Measurements from ENCODE around the gene RAVER2.
"Not testable (repeated sequence)": the region's sequence is repeated elsewhere in the genome, so short reads cannot be mapped to it uniquely, and the experiment has no call there.

RAVER2 gene

GRCh38 chr1:64820572-64820971 lies 75.7 kb downstream of the RAVER2 start:
- not testable (repeated sequence) for FAIRE-seq

DNA sequence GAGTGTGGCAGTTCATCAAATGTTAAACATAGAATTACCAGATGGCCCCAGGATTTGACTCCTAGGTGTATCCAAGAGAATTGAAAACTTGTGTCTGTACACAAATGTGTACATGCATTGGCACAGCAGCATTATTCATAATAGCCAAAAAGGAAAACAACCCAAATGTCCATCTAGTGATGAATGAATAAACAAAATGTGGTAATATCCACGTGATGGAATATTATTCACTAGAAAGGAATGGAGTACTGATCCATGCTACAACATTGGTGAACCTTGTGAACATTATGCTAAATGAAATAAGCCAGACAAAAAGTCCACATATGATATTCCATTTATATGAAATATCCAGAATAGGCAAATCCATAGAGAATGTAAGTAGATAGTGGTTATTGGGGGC lies 77.7 kb downstream of the RAVER2 start:
- FAIRE-seq: no peak

DNA sequence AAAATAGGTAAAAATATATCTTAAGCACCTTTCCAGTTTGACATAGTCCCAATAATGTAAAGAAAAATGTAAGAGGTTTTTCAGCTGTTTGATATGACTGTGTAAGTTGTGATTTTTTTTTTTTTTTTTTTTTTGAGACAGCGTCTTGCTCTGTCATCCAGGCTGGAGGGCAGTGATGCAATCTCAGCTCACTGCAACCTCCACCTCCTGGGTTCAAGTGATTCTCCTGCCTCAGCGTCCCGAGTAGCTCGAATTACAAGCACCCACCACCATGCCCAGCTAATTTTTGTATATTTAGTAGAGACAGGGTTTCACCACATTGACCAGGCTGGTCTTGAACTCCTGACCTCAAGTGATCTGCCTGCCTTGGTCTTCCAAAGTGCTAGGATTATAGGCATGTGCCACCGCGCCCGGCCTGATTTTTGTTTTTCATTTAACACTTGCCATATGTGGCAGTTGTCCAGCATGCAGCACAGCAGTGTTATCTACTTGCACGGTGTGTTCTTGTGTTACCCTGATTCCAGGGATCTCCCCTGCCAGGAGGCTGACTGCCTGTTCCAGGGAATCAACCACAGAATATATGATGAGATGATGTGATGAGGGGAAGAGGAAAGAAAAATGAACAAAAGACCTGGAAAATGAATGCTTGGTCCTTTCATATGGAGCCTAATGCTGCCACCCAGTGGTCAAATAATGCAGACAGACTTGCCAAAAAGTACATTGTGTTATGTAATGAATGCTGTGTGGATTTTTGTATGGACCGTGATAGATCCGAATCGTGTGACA lies 79.0 kb downstream of the RAVER2 start:
- FAIRE-seq: peak; percentile 96

DNA sequence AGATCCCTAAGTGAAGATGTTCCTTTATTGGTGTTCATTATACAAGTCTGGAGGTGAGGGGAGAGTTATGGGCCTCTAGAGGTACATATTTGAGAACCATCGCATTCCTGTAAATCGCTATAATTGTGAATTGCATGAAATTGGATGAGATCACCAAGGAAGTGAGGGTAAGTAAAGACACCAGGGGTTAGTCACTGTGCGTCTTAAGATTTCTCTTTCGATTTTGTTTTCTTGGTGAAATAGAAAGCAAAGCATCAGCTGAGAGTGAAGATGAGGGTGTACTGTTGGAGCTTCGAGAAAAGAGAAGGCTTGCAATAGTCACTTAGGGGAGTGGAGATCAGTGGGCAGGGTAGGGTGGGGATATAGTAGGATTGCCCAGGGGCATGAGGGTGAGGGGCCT lies 82.1 kb downstream of the RAVER2 start:
- FAIRE-seq: no peak

- no peak for FAIRE-seq
These were observed 84.0 kb downstream of the RAVER2 start for GRCh38 chr1:64828829-64829228.

GRCh38 chr1:64829411-64830029 lies 84.6 kb downstream of the RAVER2 start:
- FAIRE-seq: no peak

DNA sequence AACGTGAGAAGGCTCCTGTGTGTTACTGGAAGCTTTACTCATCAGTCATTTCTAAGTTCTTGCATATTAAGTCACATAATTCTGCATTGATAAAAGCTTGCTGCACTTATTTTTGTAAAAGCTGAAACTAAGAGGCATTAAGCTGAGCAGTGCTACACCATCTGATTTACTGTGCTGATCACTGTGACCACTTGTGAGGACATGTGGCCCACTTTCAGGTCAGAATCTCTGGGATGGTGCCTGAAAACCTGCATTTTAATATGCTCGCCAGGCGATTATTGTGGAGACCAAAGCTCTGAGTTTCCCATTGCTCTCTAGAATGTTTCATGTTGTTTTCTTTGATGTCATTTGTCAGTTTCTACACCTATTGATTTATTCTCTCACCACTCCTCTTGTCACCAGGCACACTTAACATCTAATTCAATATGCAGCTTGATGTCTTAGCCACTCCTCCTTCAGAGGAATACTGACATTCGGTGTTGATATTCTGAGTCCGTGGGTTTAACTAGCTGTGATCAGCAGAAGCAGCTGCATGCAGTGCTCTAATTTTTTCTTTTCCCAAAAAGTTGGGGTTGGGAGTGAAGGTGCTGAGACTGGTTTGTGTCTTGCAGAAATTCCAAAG lies 85.3 kb downstream of the RAVER2 start:
- FAIRE-seq: no peak

- no peak for FAIRE-seq
These were observed 89.9 kb downstream of the RAVER2 start for GRCh38 chr1:64834734-64835133.

GRCh38 chr1:64836802-64837201 lies 91.9 kb downstream of the RAVER2 start:
- FAIRE-seq: no peak

DNA sequence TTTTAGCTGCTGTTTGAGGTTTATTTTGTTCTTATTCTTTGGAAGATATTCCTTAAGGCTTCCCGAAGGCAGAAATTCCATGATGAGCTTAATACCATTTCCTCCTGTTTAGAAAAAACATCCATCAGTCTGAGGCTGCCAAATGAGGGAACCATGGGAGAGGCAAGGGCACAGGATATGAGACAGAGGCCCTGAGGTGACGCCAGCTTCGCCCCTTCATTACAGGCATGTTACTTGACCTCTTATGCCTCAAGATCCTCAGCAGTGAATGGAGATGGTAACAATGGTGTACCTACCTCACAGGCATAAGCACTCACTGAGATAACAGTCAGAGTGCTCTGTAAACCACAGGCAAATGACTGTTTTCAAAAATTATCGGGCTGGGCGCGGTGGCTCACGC lies 93.6 kb downstream of the RAVER2 start:
- no peak for FAIRE-seq

GRCh38 chr1:64839261-64839660 lies 94.4 kb downstream of the RAVER2 start:
- no peak for FAIRE-seq

GRCh38 chr1:64839732-64840405 lies 95.0 kb downstream of the RAVER2 start:
- FAIRE-seq: no peak

DNA sequence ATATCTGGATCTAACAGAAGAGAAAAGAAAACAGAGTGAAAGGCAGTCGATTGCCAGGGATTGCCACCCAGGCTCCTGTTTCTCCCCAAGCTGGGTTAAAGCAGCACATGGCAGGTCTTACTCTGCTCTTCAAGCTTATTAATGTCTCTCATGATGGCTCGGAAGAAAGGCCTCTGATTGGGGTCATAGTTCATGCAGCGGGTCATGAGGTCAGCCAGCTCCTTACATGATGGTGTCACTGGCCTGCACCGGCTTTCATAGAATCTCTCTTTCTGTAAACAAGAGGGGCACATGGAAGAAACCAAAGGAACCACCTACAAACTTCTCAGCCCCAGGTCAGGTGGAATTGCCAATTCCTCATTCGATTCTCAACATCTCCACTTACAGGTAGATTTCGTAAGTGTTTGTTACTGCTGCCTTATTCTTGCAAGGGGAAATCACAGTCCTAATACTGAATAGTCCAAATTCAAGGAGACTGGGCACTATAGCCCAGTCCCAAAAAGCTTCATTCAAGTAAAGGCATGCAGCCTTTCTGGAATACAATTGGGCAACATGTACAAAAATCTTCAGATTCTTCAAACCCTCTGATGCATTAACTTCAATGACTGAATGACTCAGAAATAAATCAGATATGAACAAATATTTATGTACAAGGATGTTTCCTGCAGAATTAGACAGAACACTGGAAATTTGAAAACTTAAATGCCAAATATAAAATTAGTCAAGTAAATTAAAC lies 96.6 kb downstream of the RAVER2 start:
- FAIRE-seq: no peak

DNA sequence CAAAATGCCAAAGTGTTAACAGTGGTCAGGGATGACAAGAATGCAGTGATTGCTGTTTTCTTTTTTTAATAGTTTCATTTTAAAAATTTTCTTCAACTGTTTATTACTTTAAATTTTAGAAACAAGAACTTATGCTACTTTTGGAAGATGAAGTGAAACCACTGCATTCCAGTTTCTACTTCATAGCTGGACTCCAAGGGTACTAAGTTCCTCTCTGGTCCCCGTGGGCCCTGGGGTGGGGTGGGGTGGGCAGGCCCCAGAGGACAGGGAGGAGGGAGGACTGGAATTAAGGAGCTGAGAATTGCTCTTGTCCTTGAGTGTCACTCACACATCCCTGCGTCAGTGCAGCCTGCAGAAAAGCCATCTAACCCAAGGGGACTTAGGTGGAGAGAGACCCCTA lies 97.3 kb downstream of the RAVER2 start:
- no peak for FAIRE-seq

- FAIRE-seq: no peak
These were observed 98.8 kb downstream of the RAVER2 start for GRCh38 chr1:64843675-64844074.

GRCh38 chr1:64844175-64844574 lies 99.3 kb downstream of the RAVER2 start:
- no peak for FAIRE-seq

DNA sequence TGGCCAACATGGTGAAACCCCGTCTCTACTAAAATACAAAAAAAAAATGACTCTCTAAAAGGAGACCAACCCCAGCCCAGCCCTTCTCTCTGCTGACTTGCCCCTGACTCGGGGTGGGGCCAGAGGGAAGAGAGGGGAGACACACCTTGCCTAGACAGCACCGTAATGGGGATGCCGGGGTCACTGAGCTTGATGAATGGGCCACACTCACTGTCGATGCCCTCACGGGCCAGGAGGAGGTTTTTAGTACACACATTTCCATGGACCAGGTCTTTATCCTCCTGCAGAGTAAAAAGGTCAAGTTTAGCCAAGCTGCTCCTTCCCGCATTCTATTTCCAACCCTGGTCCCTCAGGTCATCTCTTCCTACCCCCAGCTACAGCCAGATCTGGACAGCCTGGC lies 99.7 kb downstream of the RAVER2 start:
- FAIRE-seq: no peak

DNA sequence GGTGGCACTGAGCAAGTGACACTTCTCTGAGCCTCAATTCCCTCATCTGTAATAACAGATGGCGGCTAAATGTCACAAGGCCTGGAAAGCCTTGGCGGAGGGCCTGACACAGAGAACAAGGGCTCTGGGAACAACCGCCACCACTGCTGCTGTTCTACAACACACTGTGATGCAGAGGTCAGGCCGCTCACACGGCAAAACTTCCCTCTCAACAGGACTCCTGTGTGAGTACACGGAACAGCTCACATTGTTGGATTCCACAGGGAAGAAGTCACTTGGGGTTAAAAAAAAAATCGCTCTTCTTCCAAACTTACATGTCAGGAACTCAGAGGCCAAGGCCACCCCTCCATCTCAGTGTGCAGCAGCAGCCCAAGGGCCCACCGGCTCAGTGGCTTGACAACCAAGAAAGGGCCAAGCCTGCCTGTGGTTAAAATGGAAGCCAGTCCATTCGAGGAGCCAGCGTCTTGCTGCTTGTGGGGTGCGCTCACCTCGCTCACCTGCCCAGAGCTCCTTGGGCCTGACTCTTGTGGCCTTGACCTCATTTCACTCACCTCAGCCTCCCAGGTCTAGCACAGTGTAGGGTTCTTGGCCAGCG lies 101.1 kb downstream of the RAVER2 start:
- FAIRE-seq: no peak

DNA sequence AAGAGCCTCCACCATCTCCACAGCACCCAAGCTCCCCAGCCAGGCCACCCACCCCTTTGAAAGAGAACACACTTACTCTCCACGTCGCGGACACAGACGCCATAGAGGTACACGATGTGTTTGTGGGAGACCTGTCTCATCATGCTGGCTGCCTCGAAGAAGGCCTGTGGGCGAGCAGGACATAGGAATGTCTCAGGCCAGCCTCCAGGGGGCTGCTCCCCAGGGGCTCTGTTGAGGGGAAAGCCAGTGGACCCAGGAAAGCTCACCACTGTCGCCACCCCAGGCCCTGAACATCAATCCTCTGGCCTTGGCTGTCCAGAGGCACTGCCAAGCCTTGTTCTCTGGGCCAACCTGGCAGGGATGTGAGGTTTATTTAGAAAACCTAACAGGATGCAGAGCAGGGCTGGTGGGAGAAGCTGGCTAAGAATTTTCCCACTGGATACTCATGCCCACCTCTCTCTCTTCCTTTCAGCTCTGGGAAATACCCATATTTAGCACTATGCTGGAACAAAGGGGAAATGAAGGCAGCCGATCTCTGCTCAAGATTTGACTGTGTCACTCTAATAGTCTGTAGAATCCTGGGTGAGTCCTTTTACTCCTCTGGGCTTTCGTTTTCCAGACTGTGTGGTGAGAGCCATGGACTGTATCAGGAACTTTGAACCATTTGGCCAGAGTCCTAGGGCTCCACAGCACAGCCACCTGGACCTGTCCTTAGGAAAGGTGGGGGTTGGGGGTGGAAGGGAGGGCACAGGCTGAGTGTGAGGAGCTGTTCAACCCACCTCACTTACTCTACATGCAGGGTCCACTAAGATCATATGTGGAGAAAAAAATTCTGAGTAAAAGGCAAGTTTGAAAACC lies 101.9 kb downstream of the RAVER2 start:
- no peak for FAIRE-seq

- FAIRE-seq: no peak
These were observed 102.8 kb downstream of the RAVER2 start for GRCh38 chr1:64847666-64848065.

DNA sequence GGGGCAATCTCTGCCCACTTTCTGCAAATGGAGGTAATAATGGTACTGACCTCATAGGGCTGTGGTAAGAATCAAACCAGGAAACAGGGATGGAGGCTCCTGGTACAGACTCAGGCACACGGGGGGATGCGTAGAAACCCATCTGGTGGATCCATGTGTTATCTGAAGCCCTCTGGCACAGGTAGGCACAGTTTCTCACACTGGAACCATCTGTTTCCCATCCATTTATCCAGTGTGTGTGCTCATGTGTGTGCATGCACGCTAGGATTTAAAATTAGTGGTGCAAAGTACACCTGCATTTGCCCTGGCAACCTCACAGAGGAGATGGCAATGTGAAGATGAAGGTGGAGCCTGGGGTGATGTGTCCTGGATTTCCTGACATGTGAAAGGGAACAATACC lies 103.3 kb downstream of the RAVER2 start:
- no peak for FAIRE-seq

DNA sequence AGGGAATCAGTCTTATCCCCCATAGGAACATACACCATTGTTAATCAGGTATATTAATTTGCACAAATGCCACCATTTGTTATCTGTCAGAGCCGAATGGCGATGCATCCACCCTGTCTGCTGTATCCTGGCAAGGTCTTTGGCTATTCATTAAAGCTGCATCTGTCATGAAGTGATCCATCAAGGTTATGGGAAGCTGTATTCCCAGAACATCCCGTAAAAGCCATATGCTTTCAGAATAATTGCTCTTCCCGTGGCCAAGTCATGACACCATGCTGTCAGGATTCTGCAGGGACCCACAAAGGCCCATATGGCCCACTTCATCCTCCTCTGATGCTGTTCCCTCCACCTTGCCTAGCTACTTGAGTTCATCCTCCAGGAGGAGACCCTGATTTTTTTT lies 103.9 kb downstream of the RAVER2 start:
- no peak for FAIRE-seq
